Astrocyte of the hippocampus (primary cell): ENCODE results near the gene ATP10B.

Source experiments
- DNase-seq: peaks from one replicate; pipeline ENCODE4 v3.0.0; 2011; ENCODE audit warnings: low read depth, low spot score

Gene ATP10B

GRCh38 chr5:160637357-160638090, 214.5 kb downstream of the ATP10B start:
- DNase-seq: no peak

- DNase-seq: no peak
Measured at GRCh38 chr5:160635663-160636062, 216.3 kb downstream of the ATP10B start.

GRCh38 chr5:160635046-160635445, 217.0 kb downstream of the ATP10B start:
- DNase-seq: no peak

- DNase-seq: no peak
Measured at GRCh38 chr5:160629003-160629402, 223.0 kb downstream of the ATP10B start.

GRCh38 chr5:160628619-160628968, 223.4 kb downstream of the ATP10B start:
- no peak for DNase-seq

- no peak for DNase-seq
Measured at GRCh38 chr5:160627921-160628618, 223.9 kb downstream of the ATP10B start.

- DNase-seq: no peak
Measured at GRCh38 chr5:160626322-160626721, 225.7 kb downstream of the ATP10B start.

- DNase-seq: peak; percentile 30
Measured at GRCh38 chr5:160621526-160621925, 230.5 kb downstream of the ATP10B start.

GRCh38 chr5:160620401-160620800, 231.6 kb downstream of the ATP10B start:
- DNase-seq: no peak

GRCh38 chr5:160619381-160619780, 232.6 kb downstream of the ATP10B start:
- no peak for DNase-seq

- DNase-seq: no peak
Measured at GRCh38 chr5:160618286-160618685, 233.7 kb downstream of the ATP10B start.

GRCh38 chr5:160616712-160617497, 235.1 kb downstream of the ATP10B start:
- DNase-seq: peak; percentile 8

- no peak for DNase-seq
Measured at GRCh38 chr5:160614136-160614535, 237.9 kb downstream of the ATP10B start.

GRCh38 chr5:160605266-160605665, 246.7 kb downstream of the ATP10B start:
- DNase-seq: peak; percentile 47

GRCh38 chr5:160604484-160604883, 247.5 kb downstream of the ATP10B start:
- no peak for DNase-seq

GRCh38 chr5:160602744-160603143, 249.3 kb downstream of the ATP10B start:
- no peak for DNase-seq

- DNase-seq: no peak
Measured at GRCh38 chr5:160601046-160601445, 251.0 kb downstream of the ATP10B start.

GRCh38 chr5:160573318-160573717, 278.7 kb downstream of the ATP10B start:
- no peak for DNase-seq

GRCh38 chr5:160567031-160567705, 284.8 kb downstream of the ATP10B start:
- DNase-seq: no peak

- no peak for DNase-seq
Measured at GRCh38 chr5:160565376-160565775, 286.6 kb downstream of the ATP10B start.

- peak; percentile 16 for DNase-seq
Measured at GRCh38 chr5:160556846-160557245, 295.2 kb downstream of the ATP10B start.
